ENCODE data around the gene ITGB3BP.
"Not testable (repeated sequence)": the region's sequence is repeated elsewhere in the genome, so short reads cannot be mapped to it uniquely, and the experiment has no call there.

The ITGB3BP gene

GRCh38 chr1:63429281-63429680 is 93.7 kb downstream of the ITGB3BP start:
- FAIRE-seq (no peak), DNase-seq (ENCODE audit: extremely low spot score, insufficient read length, low read depth) (no peak)

GRCh38 chr1:63428815-63429214 is 94.2 kb downstream of the ITGB3BP start:
- DNase-seq (ENCODE audit: extremely low spot score, insufficient read length, low read depth) (no peak), FAIRE-seq (no peak)

- DNase-seq (ENCODE audit: extremely low spot score, insufficient read length, low read depth) (no peak), FAIRE-seq (no peak)
Measured at GRCh38 chr1:63423649-63424048, 99.4 kb downstream of the ITGB3BP start.

- FAIRE-seq; DNase-seq (ENCODE audit: extremely low spot score, insufficient read length, low read depth): not testable (repeated sequence)
Measured at GRCh38 chr1:63420746-63421145, 102.3 kb downstream of the ITGB3BP start.

- FAIRE-seq (no peak), DNase-seq (ENCODE audit: extremely low spot score, insufficient read length, low read depth) (no peak)
Measured at GRCh38 chr1:63418101-63418500, 104.9 kb downstream of the ITGB3BP start.

- FAIRE-seq (no peak), DNase-seq (ENCODE audit: extremely low spot score, insufficient read length, low read depth) (no peak)
Measured at GRCh38 chr1:63414691-63415365, 108.2 kb downstream of the ITGB3BP start.

GRCh38 chr1:63413394-63413793 is 109.6 kb downstream of the ITGB3BP start:
- DNase-seq (ENCODE audit: extremely low spot score, insufficient read length, low read depth) (no peak), FAIRE-seq (no peak)

GRCh38 chr1:63411066-63411465 is 112.0 kb downstream of the ITGB3BP start:
- FAIRE-seq (no peak), DNase-seq (ENCODE audit: extremely low spot score, insufficient read length, low read depth) (no peak)

- FAIRE-seq = no peak
- no peak for DNase-seq (ENCODE audit: extremely low spot score, insufficient read length, low read depth)
Measured at GRCh38 chr1:63408331-63408730, 114.7 kb downstream of the ITGB3BP start.

- no peak for DNase-seq (ENCODE audit: extremely low spot score, insufficient read length, low read depth)
- no peak for FAIRE-seq
Measured at GRCh38 chr1:63407002-63407401, 116.0 kb downstream of the ITGB3BP start.

- no peak for FAIRE-seq
- DNase-seq (ENCODE audit: extremely low spot score, insufficient read length, low read depth) = no peak
Measured at GRCh38 chr1:63405987-63406386, 117.0 kb downstream of the ITGB3BP start.

GRCh38 chr1:63405021-63405420 is 118.0 kb downstream of the ITGB3BP start:
- FAIRE-seq = no peak

GRCh38 chr1:63403386-63403785 is 119.6 kb downstream of the ITGB3BP start:
- DNase-seq (ENCODE audit: extremely low spot score, insufficient read length, low read depth) = no peak
- FAIRE-seq = no peak

More at GRCh38 chr1:63405021-63405420, 118.0 kb downstream of the ITGB3BP start:
- DNase-seq (ENCODE audit: extremely low spot score, insufficient read length, low read depth) = no peak

- no peak for FAIRE-seq
Measured at GRCh38 chr1:63401945-63402344, 121.1 kb downstream of the ITGB3BP start.

More at GRCh38 chr1:63401945-63402344, 121.1 kb downstream of the ITGB3BP start:
- no peak for DNase-seq (ENCODE audit: extremely low spot score, insufficient read length, low read depth)

Data from GM18507 (cell line).